HAP-1 (cell line): ENCODE data around the gene HOXB3.

Source experiments
- DNase-seq, 2 experiments: peaks; one replicate each; pipeline ENCODE4 v3.0.0-alpha.2; 2016 to 2020; ENCODE audit warnings: low spot score in 2 of 2
- H3K27me3 ChIP-seq: fragments of 250-450 bp; sonication (Bioruptor Pico); 2 replicates; pipeline ENCODE4 v1.5.1; 2020; ENCODE audit warnings: low read depth, mild to moderate bottlenecking, moderate library complexity
- H3K36me3 ChIP-seq: fragments of 250-450 bp; sonication (Bioruptor Pico); replicated peaks from 2 replicates; pipeline ENCODE4 v1.5.1; 2020; ENCODE audit warnings: mild to moderate bottlenecking
- H3K4me1 ChIP-seq: fragments of 250-450 bp; sonication (Bioruptor Pico); 2 replicates; pipeline ENCODE4 v1.5.1; 2020; ENCODE audit warnings: mild to moderate bottlenecking
- H3K4me3 ChIP-seq: fragments of 250-450 bp; sonication (Bioruptor Pico); 2 replicates; pipeline ENCODE4 v1.5.1; 2020; ENCODE audit warnings: mild to moderate bottlenecking, moderate library complexity
- H3K9me3 ChIP-seq: fragments of 250-450 bp; sonication (Bioruptor Pico); 2 replicates; pipeline ENCODE4 v1.5.1; 2020; ENCODE audit warnings: mild to moderate bottlenecking, moderate library complexity
- in situ Hi-C: fragments of 300-500 bp; cut with MboI; formaldehyde crosslinking; loops from 3 replicates; pipeline ENCODE4 v1.14.3; 2020; ENCODE audit warnings: low sequenced_read_pairs, inconsistent platforms, mixed read lengths

Gene HOXB3

GRCh38 chr17:48526608-48527546, 63.2 kb downstream of the HOXB3 start:
- Histone ChIP-seq H3K4me1 (no peaks in the 10 kb centered on the region), H3K27me3 (peaks cover 2% of the 10 kb centered on the region), H3K36me3 (no peaks in the 10 kb centered on the region), H3K9me3 (no peaks in the 10 kb centered on the region), H3K4me3 (no peak overlapping the region)
- in situ Hi-C loops: no loop called here
- DNase-seq: no peak

GRCh38 chr17:48523010-48523409, 67.0 kb downstream of the HOXB3 start:
- Histone ChIP-seq H3K27me3 (peaks cover 2% of the 10 kb centered on the region), H3K36me3 (no peaks in the 10 kb centered on the region), H3K9me3 (no peaks in the 10 kb centered on the region), H3K4me1 (peaks cover 3% of the 10 kb centered on the region; the same call in 1 of the 2 replicates), H3K4me3 (no peak overlapping the region)
- DNase-seq: no peak
- in situ Hi-C loops: no loop called here

- in situ Hi-C loops: no loop called here
- Histone ChIP-seq H3K36me3 (no peaks in the 10 kb centered on the region), H3K27me3 (peaks cover 5% of the 10 kb centered on the region), H3K4me1 (peaks cover 3% of the 10 kb centered on the region; the same call in 1 of the 2 replicates), H3K9me3 (no peaks in the 10 kb centered on the region), H3K4me3 (no peak overlapping the region)
- DNase-seq: no peak
These were observed 67.9 kb downstream of the HOXB3 start for GRCh38 chr17:48522031-48522653.

- H3K4me3 ChIP-seq: no peak overlapping the region
- in situ Hi-C loops: no loop called here
These were observed 69.4 kb downstream of the HOXB3 start for GRCh38 chr17:48520631-48521079.

GRCh38 chr17:48519427-48519826, 70.6 kb downstream of the HOXB3 start:
- Histone ChIP-seq H3K36me3 (no peaks in the 10 kb centered on the region), H3K27me3 (peaks cover 11% of the 10 kb centered on the region), H3K4me3 (no peak overlapping the region), H3K9me3 (no peaks in the 10 kb centered on the region), H3K4me1 (peaks cover 17% of the 10 kb centered on the region)
- in situ Hi-C loops: no loop called here
- no peak for DNase-seq

More at GRCh38 chr17:48520631-48521079, 69.4 kb downstream of the HOXB3 start:
- Histone ChIP-seq H3K4me1 (peaks cover 11% of the 10 kb centered on the region), H3K36me3 (no peaks in the 10 kb centered on the region), H3K27me3 (peaks cover 5% of the 10 kb centered on the region), H3K9me3 (no peaks in the 10 kb centered on the region)
- DNase-seq: peak in 1 of 2 experiments; percentile 57

- Histone ChIP-seq H3K27me3 (peaks cover 25% of the 10 kb centered on the region), H3K36me3 (no peaks in the 10 kb centered on the region), H3K4me1 (peaks cover 17% of the 10 kb centered on the region), H3K9me3 (no peaks in the 10 kb centered on the region), H3K4me3 (no peak overlapping the region)
- in situ Hi-C loops: no loop called here
- DNase-seq: no peak
These were observed 72.6 kb downstream of the HOXB3 start for GRCh38 chr17:48517478-48517877.

GRCh38 chr17:48515925-48516900, 73.8 kb downstream of the HOXB3 start:
- Histone ChIP-seq H3K4me1 (peaks cover 17% of the 10 kb centered on the region), H3K9me3 (no peaks in the 10 kb centered on the region), H3K36me3 (no peaks in the 10 kb centered on the region), H3K4me3 (no peak overlapping the region), H3K27me3 (peaks cover 25% of the 10 kb centered on the region)
- in situ Hi-C loops: no loop called here
- DNase-seq: peak; percentile 54 to 65

GRCh38 chr17:48514477-48514876, 75.6 kb downstream of the HOXB3 start:
- H3K4me3 ChIP-seq: no peak overlapping the region
- peaks cover 14% of the 10 kb centered on the region for H3K4me1 ChIP-seq
- H3K36me3 ChIP-seq: no peaks in the 10 kb centered on the region
- in situ Hi-C loops: no loop called here
- H3K9me3 ChIP-seq: no peaks in the 10 kb centered on the region
- peaks cover 25% of the 10 kb centered on the region for H3K27me3 ChIP-seq
- no peak for DNase-seq

GRCh38 chr17:48513666-48514455, 76.2 kb downstream of the HOXB3 start:
- peaks cover 25% of the 10 kb centered on the region for H3K27me3 ChIP-seq

GRCh38 chr17:48513097-48513496, 76.9 kb downstream of the HOXB3 start:
- H3K27me3 ChIP-seq: peaks cover 25% of the 10 kb centered on the region

More at GRCh38 chr17:48513666-48514455, 76.2 kb downstream of the HOXB3 start:
- in situ Hi-C loops: no loop called here
- Histone ChIP-seq H3K4me3 (no peak overlapping the region), H3K9me3 (no peaks in the 10 kb centered on the region), H3K4me1 (peaks cover 14% of the 10 kb centered on the region), H3K36me3 (no peaks in the 10 kb centered on the region)
- DNase-seq: no peak

GRCh38 chr17:48510761-48511604, 79.1 kb downstream of the HOXB3 start:
- Histone ChIP-seq H3K36me3 (no peaks in the 10 kb centered on the region), H3K27me3 (peaks cover 23% of the 10 kb centered on the region), H3K4me3 (no peak overlapping the region), H3K9me3 (no peaks in the 10 kb centered on the region), H3K4me1 (peaks cover 8% of the 10 kb centered on the region)
- in situ Hi-C loops: no loop called here
- no peak for DNase-seq

More at GRCh38 chr17:48513097-48513496, 76.9 kb downstream of the HOXB3 start:
- in situ Hi-C loops: no loop called here
- Histone ChIP-seq H3K9me3 (no peaks in the 10 kb centered on the region), H3K4me3 (no peak overlapping the region), H3K4me1 (peaks cover 14% of the 10 kb centered on the region), H3K36me3 (no peaks in the 10 kb centered on the region)
- DNase-seq: no peak

- H3K4me3 ChIP-seq: no peak overlapping the region
- H3K27me3 ChIP-seq: peaks cover 23% of the 10 kb centered on the region
- in situ Hi-C loops: no loop called here
- H3K4me1 ChIP-seq: peaks cover 5% of the 10 kb centered on the region
- DNase-seq: no peak
- no peaks in the 10 kb centered on the region for H3K9me3 ChIP-seq
- H3K36me3 ChIP-seq: no peaks in the 10 kb centered on the region
These were observed 79.7 kb downstream of the HOXB3 start for GRCh38 chr17:48510381-48510760.
